ENCODE results near the gene ATF3.

Gene ATF3

DNA sequence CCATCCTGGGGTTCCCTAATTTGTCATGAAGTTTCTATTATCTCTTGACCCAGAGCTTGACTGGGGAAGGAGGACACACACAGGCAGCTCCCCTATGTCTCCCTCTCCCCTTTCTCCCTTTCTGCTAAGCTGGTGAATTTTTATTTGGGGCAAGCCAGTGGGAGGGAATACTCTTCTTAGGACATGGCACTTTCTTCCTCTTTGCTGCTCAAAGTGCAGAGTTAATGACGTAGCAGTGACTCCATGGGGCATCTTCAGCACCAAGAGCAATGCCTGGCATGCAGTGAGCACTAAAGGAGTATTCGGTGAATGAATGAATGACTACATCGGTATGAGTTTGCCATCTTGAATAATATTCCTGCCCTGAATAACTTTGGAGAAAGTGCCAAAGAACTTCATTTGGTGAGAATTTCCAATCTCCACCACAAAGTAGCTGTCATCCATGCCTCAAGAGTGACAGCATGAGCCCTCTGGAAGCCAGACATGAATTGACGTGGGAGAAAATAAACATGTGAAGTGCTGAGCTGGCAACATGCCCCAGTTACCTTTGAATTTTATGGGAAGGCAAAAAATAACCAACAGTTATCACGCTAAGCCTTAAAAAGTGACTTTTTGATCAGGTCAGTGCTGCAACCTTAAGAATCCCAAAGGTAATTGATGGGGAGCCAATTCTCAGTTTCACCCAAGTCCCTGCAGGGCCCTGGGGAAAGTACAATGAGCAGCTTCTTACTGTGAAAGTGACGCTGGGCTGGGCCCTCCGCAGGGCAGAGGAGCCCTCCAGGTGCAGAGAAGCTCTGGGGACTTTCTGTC, 22.1 kb upstream of the ATF3 start:
- no peak for DNase-seq (ENCODE audit: low spot score)

GRCh38 chr1:212587016-212587887, 21.3 kb upstream of the ATF3 start:
- DNase-seq (ENCODE audit: low spot score): no peak

GRCh38 chr1:212587888-212588510, 20.6 kb upstream of the ATF3 start:
- no peak for DNase-seq (ENCODE audit: low spot score)

- no peak for DNase-seq (ENCODE audit: low spot score)
Observed at GRCh38 chr1:212589446-212589845, 19.1 kb upstream of the ATF3 start.

- DNase-seq (ENCODE audit: low spot score): no peak
Observed at GRCh38 chr1:212591922-212592321, 16.6 kb upstream of the ATF3 start.

- DNase-seq (ENCODE audit: low spot score): no peak
Observed at GRCh38 chr1:212593821-212594251, 14.7 kb upstream of the ATF3 start.

- no peak for DNase-seq (ENCODE audit: low spot score)
Observed at GRCh38 chr1:212594640-212595039, 13.9 kb upstream of the ATF3 start.

GRCh38 chr1:212595229-212595628, 13.3 kb upstream of the ATF3 start:
- DNase-seq (ENCODE audit: low spot score): no peak

GRCh38 chr1:212595787-212596714, 12.5 kb upstream of the ATF3 start:
- DNase-seq (ENCODE audit: low spot score): no peak

GRCh38 chr1:212596798-212597197, 11.8 kb upstream of the ATF3 start:
- no peak for DNase-seq (ENCODE audit: low spot score)

DNA sequence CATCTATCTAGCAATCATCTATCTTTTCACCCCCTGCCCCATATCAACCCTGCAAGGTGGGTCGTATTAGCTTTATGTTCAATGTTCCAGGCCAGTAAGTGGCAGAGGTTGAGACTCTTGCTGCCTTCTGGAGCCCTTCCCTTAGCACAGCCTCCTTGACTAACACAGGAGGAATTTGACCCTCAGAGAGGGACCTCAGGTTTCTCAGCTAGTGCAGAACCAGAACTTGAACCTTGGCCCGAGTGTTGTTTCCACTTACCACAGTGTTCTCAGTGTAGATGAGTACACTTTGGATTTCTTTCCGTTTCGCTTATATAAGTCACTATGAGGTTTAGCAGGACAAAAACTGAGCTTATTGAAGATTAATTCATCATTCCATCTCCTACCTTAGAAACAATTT, 11.1 kb upstream of the ATF3 start:
- DNase-seq (ENCODE audit: low spot score): no peak

GRCh38 chr1:212600071-212600915, 8.3 kb upstream of the ATF3 start:
- DNase-seq (ENCODE audit: low spot score): no peak

GRCh38 chr1:212600980-212601379, 7.6 kb upstream of the ATF3 start:
- DNase-seq (ENCODE audit: low spot score): no peak

DNA sequence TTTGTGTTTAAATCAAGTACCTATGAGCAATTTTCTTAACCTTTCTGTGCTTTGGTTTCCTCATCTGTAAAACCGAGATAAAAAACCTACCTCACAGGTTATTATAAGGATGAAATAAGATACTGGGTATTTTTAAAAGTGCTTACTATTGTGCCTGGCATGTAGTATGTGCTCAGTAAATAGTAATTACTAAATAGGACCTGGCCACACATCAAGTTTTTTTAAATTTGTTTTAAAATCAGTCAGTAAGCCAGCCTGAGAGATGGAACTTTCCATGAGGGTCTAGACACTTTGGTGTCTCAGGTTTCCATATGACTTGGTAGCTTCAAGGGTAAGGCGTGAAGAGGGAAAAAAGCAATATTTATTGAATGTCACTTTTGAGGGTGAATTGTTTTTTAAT, 7.0 kb upstream of the ATF3 start:
- no peak for DNase-seq (ENCODE audit: low spot score)

GRCh38 chr1:212605441-212606394, 2.8 kb upstream of the ATF3 start:
- no peak for DNase-seq (ENCODE audit: low spot score)

GRCh38 chr1:212606395-212607205, 2.0 kb upstream of the ATF3 start:
- DNase-seq (ENCODE audit: low spot score): no peak

DNA sequence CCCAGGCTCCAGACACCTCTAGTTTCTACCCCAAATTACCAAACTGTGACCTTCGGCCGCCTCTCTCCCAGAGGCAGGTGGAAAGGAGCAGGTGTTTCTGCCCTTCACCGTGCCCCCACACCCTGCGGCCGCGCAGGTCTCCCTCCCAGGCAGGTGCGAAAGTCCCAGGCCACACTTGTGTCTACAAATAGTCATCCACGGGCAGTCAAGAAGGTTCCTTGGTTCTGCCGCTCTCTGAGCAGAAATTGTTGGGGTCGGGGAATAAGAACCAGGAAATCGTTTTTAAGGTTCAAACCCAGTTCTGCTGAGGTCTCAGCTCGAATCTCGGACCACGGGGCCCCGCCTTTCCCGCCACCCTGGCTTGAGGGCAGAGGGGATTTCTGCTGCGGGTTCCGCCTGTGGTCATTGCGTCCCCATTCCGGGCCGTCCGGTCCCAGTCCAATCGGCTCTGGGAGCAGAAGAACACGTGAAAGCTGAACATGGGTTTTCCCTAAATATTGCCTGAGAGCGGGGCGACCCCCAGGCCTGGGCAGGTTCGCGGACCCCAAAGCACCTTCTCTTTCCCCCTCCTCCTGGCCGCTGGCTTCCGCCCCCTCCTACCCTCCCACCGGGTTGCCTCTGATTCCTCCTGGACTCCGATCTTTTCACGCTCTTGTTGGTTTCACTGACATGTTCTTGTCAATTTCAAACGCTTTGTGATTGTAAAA, 1.2 kb upstream of the ATF3 start:
- no peak for DNase-seq (ENCODE audit: low spot score)

GRCh38 chr1:212607913-212608391, 609 bp upstream of the ATF3 start:
- no peak for DNase-seq (ENCODE audit: low spot score)
